Raji (cell line): ENCODE results near the gene PDE3B.

Experiments
- POLR2A ChIP-seq: IDR thresholded peaks from 2 replicates; pipeline ENCODE4 v1.6.1; 2011; ENCODE audit warnings: low read depth, low read length, control low read depth; ENCODE audit not compliant: insufficient read depth

PDE3B gene

GRCh38 chr11:14886513-14886912 is 242.9 kb downstream of the PDE3B start:
- no peak for TF ChIP-seq POLR2A

GRCh38 chr11:14891143-14892035 is 247.8 kb downstream of the PDE3B start:
- peak; percentile 96 for TF ChIP-seq POLR2A

GRCh38 chr11:14892036-14892556 is 248.5 kb downstream of the PDE3B start, which contains the start of gene CYP2R1:
Gene CYP2R1 (minus strand): TSS chr11:14892231. CDS start chr11:14892205, 26 bp downstream.
- TF ChIP-seq POLR2A, result no peak

- no peak for TF ChIP-seq POLR2A
Observed at GRCh38 chr11:14892577-14892976, 249.0 kb downstream of the PDE3B start.

- TF ChIP-seq POLR2A, result no peak
Observed at GRCh38 chr11:14894657-14895598, 251.3 kb downstream of the PDE3B start.

- no peak for TF ChIP-seq POLR2A
Observed at GRCh38 chr11:14898355-14898754, 254.8 kb downstream of the PDE3B start.

- no peak for TF ChIP-seq POLR2A
Observed at GRCh38 chr11:14898906-14899305, 255.3 kb downstream of the PDE3B start.

GRCh38 chr11:14902650-14903350 is 259.2 kb downstream of the PDE3B start:
- no peak for TF ChIP-seq POLR2A

GRCh38 chr11:14904745-14905103 is 261.1 kb downstream of the PDE3B start:
- TF ChIP-seq POLR2A, result no peak

- TF ChIP-seq POLR2A, result 0 out of 2 replicates have a peak, but pooled peaks have one; percentile 31
Observed at GRCh38 chr11:14905104-14906033, 261.8 kb downstream of the PDE3B start.

- no peak for TF ChIP-seq POLR2A
Observed at GRCh38 chr11:14906578-14906977, 263.0 kb downstream of the PDE3B start.

GRCh38 chr11:14906993-14907392 is 263.4 kb downstream of the PDE3B start:
- TF ChIP-seq POLR2A, result no peak

- TF ChIP-seq POLR2A, result no peak
Observed at GRCh38 chr11:14907411-14908213, 264.0 kb downstream of the PDE3B start.
